Suprapubic skin (tissue), 4 donors: Measurements from ENCODE around the gene TSHZ1. TPM values are rescaled to one million over a fixed set of nuclear protein-coding genes. Genes with fewer than 3 reads are reported as not detected.

Source experiments
- DNase-seq, 2 donors: peaks; one replicate each; pipeline ENCODE4 v3.0.0-alpha.2; 2019; ENCODE audit warnings: low spot score in 2 of 2
- H3K27ac ChIP-seq: fragments of 200-600 bp; sonication (generic); one replicate; pipeline ENCODE4 v1.5.1; 2019
- H3K27me3 ChIP-seq: fragments of 200-600 bp; sonication (generic); one replicate; pipeline ENCODE4 v1.5.1; 2019
- H3K36me3 ChIP-seq: fragments of 200-600 bp; sonication (generic); one replicate; pipeline ENCODE4 v1.5.1; 2019
- H3K4me1 ChIP-seq: fragments of 200-600 bp; sonication (generic); one replicate; pipeline ENCODE4 v1.5.1; 2019
- H3K4me3 ChIP-seq: fragments of 200-600 bp; sonication (generic); one replicate; pipeline ENCODE4 v1.5.1; 2019; ENCODE audit warnings: mild to moderate bottlenecking
- H3K9me3 ChIP-seq: fragments of 200-600 bp; sonication (generic); one replicate; pipeline ENCODE4 v1.5.1; 2019
- EP300 ChIP-seq: sonication (generic); formaldehyde crosslinking; IDR thresholded peaks from one replicate; pipeline ENCODE4 v1.6.1; 2017; ENCODE audit warnings: antibody characterized with exemption
- POLR2A ChIP-seq, 2 donors: fragments of 450-650 bp; IDR thresholded peaks; one replicate each; pipeline ENCODE4 v1.6.1; 2017; ENCODE audit warnings: antibody characterized with exemption in 2 of 2, mild to moderate bottlenecking in 2 of 2, moderate library complexity in 2 of 2
- POLR2AphosphoS5 ChIP-seq, 3 donors: sonication (generic); formaldehyde crosslinking; IDR thresholded peaks; one replicate each; pipeline ENCODE4 v1.6.1; 2017; ENCODE audit warnings: antibody characterized with exemption in 3 of 3
- WGBS: methylation state at CpG from one replicate; pipeline ENCODE4 v1.1.5; 2018; 5-methylcytosine and 5-hydroxymethylcytosine counted together
- total RNA-seq, 4 donors: library from RNA; depleted of rRNA; stranded (reverse); fragments of >200 nt; gene quantifications; one replicate each; pipeline ENCODE4 v1.1.0, GENCODE V29; 2016
- TF ChIP-seq, protein P1 (sequence below), 2 donors: fragments of 200-600 bp in 1 of 2; fragments of 450-650 bp in 1 of 2; sonication (generic) in 1 of 2; IDR thresholded peaks; one replicate each; pipeline ENCODE4 v1.5.1; 2016 to 2019; ENCODE audit warnings: antibody characterized with exemption in 2 of 2, mild to moderate bottlenecking in 1 of 2, moderate library complexity in 1 of 2

Gene TSHZ1
- total RNA-seq, 4 donors from 2014 or later: 15.2 to 24.5 (median 20.3) TPM

DNA sequence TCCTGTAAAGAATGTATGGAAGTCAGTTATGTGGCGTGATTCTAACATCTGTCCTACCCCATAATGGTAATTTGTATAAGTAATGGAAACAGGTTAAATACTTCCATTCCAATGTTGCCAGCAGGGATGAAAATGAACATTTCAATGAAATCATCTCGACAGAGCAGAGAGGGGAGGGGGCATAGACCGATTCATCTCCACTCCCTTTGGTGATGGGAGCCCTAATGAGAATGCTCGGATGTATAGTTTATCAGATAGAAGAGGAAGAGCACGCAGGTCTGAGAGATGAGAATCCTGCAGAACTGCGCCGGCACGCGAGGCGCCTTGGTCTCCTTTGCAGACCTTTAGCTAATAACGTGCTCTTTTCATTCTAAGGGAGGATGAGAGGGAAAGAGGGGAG is 61.4 kb downstream of the TSHZ1 start:
- H3K9me3 ChIP-seq: no peaks in the 10 kb centered on the region
- 84% methylated on average over 11 of the region's 11 CpGs for WGBS
- no peak for DNase-seq
- no peak overlapping the region for H3K4me3 ChIP-seq
- H3K4me1 ChIP-seq: no peaks in the 10 kb centered on the region
- no peaks in the 10 kb centered on the region for H3K27me3 ChIP-seq
- no peaks in the 10 kb centered on the region for H3K36me3 ChIP-seq
- H3K27ac ChIP-seq: no peak overlapping the region
- no peak for TF ChIP-seq EP300
- TF ChIP-seq POLR2AphosphoS5 (IDR thresholded peaks at IDR 0.05): no peak
- no peak for TF ChIP-seq POLR2A (IDR thresholded peaks at IDR 0.05)
- TF ChIP-seq, protein P1, sequence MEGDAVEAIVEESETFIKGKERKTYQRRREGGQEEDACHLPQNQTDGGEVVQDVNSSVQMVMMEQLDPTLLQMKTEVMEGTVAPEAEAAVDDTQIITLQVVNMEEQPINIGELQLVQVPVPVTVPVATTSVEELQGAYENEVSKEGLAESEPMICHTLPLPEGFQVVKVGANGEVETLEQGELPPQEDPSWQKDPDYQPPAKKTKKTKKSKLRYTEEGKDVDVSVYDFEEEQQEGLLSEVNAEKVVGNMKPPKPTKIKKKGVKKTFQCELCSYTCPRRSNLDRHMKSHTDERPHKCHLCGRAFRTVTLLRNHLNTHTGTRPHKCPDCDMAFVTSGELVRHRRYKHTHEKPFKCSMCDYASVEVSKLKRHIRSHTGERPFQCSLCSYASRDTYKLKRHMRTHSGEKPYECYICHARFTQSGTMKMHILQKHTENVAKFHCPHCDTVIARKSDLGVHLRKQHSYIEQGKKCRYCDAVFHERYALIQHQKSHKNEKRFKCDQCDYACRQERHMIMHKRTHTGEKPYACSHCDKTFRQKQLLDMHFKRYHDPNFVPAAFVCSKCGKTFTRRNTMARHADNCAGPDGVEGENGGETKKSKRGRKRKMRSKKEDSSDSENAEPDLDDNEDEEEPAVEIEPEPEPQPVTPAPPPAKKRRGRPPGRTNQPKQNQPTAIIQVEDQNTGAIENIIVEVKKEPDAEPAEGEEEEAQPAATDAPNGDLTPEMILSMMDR (IDR thresholded peaks at IDR 0.05): no peak

DNA sequence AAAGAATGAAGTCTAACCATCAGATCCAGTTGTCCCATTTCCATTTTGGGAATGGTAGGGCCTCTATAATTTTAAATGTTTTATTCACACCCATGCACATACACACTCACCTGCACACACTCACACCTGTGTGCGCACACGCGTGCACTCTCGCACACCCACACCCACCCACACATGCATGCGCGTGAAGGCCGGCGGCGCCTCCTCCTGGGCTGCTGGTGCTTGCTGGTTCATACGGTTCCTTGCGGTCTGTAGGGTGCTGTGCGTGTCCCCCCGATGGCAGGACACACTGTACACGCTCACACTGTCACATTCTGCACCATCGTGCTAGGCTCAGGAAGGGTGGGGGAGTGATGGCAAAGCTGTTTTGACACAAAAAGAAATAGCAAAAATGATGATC is 63.2 kb downstream of the TSHZ1 start:
- H3K4me3 ChIP-seq: no peak overlapping the region
- H3K27me3 ChIP-seq: no peaks in the 10 kb centered on the region
- H3K4me1 ChIP-seq: no peaks in the 10 kb centered on the region
- 96% methylated on average over 15 of the region's 15 CpGs for WGBS
- H3K9me3 ChIP-seq: no peaks in the 10 kb centered on the region
- DNase-seq: no peak
- no peak overlapping the region for H3K27ac ChIP-seq
- no peaks in the 10 kb centered on the region for H3K36me3 ChIP-seq
- TF ChIP-seq EP300: no peak

DNA sequence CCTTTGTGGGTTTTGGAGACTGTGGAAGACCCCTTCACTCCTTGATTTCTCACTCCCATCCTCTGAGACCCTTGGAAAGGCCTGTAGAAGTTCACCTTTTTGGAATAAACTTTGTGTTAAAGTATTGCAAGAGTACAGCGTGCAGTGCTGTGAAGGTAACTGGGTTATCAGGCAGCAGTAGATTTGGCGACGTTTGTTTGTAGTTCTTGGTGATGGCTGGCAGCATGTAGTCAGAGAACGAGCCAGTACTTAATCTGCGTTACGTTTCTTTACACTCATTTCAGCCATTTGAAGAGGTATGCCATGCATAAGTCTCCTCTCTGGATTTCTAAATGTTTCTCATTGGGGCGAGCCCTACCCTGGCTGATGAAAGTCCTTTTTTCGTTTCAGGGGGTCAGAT is 64.6 kb downstream of the TSHZ1 start:
- DNase-seq: no peak
- H3K4me1 ChIP-seq: no peaks in the 10 kb centered on the region
- WGBS: 95% methylated on average over 8 of the region's 8 CpGs
- no peaks in the 10 kb centered on the region for H3K36me3 ChIP-seq
- no peak overlapping the region for H3K4me3 ChIP-seq
- H3K27me3 ChIP-seq: no peaks in the 10 kb centered on the region
- H3K27ac ChIP-seq: no peak overlapping the region
- no peaks in the 10 kb centered on the region for H3K9me3 ChIP-seq
- TF ChIP-seq, protein P1 (IDR thresholded peaks at IDR 0.05): no peak
- TF ChIP-seq POLR2AphosphoS5 (IDR thresholded peaks at IDR 0.05): no peak
- TF ChIP-seq POLR2A (IDR thresholded peaks at IDR 0.05): no peak
- no peak for TF ChIP-seq EP300

DNA sequence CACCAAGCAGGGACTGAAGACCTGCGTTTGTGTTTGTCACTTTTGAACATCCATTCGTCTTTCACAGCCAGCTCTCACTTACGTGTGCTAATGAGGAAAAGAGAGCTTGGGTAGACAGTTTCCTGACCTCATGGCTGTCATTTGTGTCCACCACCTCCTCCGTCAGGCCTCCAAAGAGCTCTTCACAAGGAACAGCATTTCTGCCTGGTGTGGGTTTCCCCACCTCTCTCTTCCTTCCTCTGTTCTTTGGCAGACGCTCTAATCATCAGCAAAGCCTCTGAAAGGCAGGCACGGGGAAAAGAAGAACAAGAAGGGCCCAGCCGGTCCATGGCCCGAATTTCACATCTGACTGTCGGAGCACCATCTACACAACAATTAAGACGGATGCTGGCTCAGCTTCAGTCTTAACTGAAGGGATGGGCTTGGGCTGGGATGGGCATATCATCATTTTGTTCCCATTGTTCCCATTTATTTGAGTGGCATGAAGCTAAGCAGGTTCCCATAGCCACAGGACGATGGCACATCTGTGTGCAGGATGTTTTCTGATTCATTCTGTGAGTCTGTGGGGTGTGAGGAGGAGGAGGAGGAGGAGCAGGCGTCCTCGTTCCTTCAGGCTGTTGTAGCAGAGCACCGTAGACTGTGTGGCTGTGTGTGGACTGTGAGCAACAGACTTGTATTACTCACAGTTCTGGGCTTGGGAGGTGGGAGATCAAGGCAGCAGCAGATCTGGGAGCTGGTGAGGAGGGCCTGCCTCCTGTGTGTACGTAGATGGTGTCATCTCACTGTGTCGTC is 66.4 kb downstream of the TSHZ1 start:
- Histone ChIP-seq H3K27me3 (no peaks in the 10 kb centered on the region), H3K9me3 (no peaks in the 10 kb centered on the region), H3K4me3 (no peak overlapping the region), H3K27ac (no peak overlapping the region), H3K36me3 (no peaks in the 10 kb centered on the region), H3K4me1 (no peaks in the 10 kb centered on the region)
- no peak for DNase-seq
- TF ChIP-seq, protein P1 (IDR thresholded peaks at IDR 0.05): no peak
- TF ChIP-seq POLR2A (IDR thresholded peaks at IDR 0.05) (no peak), EP300 (no peak), POLR2AphosphoS5 (IDR thresholded peaks at IDR 0.05) (no peak)
- WGBS: 71% methylated on average over 16 of the region's 16 CpGs

DNA sequence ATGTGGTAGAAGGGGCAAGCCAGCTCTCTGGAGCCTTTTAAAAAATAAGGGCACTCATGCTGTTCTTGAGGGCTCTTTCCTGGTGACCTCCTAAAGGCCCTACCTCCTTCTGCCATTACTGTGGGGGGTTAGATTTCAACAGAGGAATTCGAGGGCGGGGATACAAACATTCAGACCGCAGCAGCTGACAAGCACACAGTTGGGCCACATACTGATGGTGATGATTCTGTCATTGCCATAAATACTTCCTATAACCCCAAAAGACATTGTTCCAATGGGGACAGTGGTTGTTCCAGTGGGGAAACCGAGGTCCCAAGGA is 67.0 kb downstream of the TSHZ1 start:
- TF ChIP-seq EP300: no peak
- no peak for TF ChIP-seq POLR2A (IDR thresholded peaks at IDR 0.05)
- TF ChIP-seq POLR2AphosphoS5 (IDR thresholded peaks at IDR 0.05): no peak
- TF ChIP-seq, protein P1 (IDR thresholded peaks at IDR 0.05): no peak
- 70% methylated on average over 4 of the region's 4 CpGs for WGBS
- Histone ChIP-seq H3K27me3 (no peaks in the 10 kb centered on the region), H3K27ac (no peak overlapping the region), H3K36me3 (no peaks in the 10 kb centered on the region), H3K4me3 (no peak overlapping the region), H3K4me1 (no peaks in the 10 kb centered on the region), H3K9me3 (no peaks in the 10 kb centered on the region)
- no peak for DNase-seq

DNA sequence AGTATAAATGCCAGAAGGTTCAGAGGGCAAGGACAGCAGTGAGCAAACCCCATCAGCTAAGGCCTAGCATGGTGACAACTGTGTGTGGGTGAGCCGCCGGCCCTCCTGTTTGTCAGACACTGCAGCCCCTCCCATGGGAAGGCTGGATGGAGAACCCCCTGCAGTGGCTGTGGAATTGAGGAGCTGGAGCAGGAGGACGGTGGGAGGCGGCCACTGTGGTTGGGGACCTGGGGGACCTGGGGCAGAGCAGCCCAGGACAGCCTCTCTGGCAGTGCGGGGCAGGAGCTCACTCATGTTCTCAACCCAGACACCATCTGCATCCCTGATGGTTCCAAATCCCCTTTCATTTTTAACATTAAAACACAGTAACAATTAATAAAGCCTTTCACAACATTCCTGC is 68.8 kb downstream of the TSHZ1 start:
- H3K27ac ChIP-seq: no peak overlapping the region
- no peaks in the 10 kb centered on the region for H3K36me3 ChIP-seq

More for the DNA sequence above, 68.8 kb downstream of the TSHZ1 start:
- no peak for DNase-seq
- TF ChIP-seq POLR2A (IDR thresholded peaks at IDR 0.05) (no peak), POLR2AphosphoS5 (IDR thresholded peaks at IDR 0.05) (no peak)
- TF ChIP-seq, protein P1 (IDR thresholded peaks at IDR 0.05): no peak
- 82% methylated on average over 3 of the region's 5 CpGs for WGBS
- Histone ChIP-seq H3K27me3 (no peaks in the 10 kb centered on the region), H3K4me3 (no peak overlapping the region), H3K4me1 (no peaks in the 10 kb centered on the region), H3K9me3 (no peaks in the 10 kb centered on the region)
